DMS53 treated with DMSO at 0.1 percent for 48 hours (cell line): ENCODE data around the gene AOPEP.
"Not testable (repeated sequence)": the region's sequence is repeated elsewhere in the genome, so short reads cannot be mapped to it uniquely, and the experiment has no call there.

Experiments
- DNase-seq: peaks from one replicate; lab custom pipeline; 2025; ENCODE audit not compliant: unreplicated experiment; lab: John Stamatoyannopoulos, UW

The AOPEP gene

DNA sequence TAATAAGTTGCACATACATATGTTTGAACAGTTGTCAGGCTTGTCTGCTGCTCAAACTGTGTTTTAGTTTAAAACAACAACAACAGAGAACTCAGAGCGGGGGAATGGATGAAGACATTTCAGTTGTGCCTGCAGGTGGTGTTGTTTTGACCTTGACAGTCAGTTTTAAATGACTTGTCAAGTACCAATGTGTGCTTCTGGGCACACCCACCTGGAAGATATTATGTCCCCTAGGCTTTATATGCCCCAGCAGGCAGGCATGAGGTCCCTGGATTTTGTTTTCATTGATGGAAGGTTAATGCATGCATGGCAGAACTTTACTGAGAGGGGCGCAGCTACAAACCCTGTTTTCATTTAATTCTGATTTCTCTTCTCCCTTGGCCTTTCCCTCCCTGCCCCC, 84.6 kb downstream of the AOPEP start:
- no peak for DNase-seq

- no peak for DNase-seq
Measured at GRCh38 chr9:94812343-94812742, 85.8 kb downstream of the AOPEP start.

DNA sequence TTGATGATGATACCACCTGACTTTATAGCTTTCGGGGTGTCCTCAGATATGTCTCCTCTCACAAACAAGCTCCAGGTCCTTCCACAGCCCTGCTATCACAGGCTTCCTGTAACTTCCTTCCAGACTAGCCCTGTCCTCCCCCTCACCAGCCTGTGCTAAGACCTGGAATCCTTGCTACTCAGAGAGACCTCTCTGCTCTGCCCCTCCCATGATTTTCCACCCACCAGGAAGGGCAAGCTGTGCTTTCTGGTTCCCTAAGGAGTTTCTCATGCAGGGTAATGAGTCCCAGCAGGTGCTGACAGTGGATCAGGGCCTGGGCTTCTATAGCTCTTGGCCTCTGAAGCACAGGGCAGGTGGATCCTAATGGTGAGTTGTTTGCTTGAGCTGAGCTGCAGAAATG, 86.9 kb downstream of the AOPEP start:
- DNase-seq = no peak

GRCh38 chr9:94817291-94818177, 91.0 kb downstream of the AOPEP start:
- no peak for DNase-seq

- no peak for DNase-seq
Measured at GRCh38 chr9:94818178-94818541, 91.7 kb downstream of the AOPEP start.

DNA sequence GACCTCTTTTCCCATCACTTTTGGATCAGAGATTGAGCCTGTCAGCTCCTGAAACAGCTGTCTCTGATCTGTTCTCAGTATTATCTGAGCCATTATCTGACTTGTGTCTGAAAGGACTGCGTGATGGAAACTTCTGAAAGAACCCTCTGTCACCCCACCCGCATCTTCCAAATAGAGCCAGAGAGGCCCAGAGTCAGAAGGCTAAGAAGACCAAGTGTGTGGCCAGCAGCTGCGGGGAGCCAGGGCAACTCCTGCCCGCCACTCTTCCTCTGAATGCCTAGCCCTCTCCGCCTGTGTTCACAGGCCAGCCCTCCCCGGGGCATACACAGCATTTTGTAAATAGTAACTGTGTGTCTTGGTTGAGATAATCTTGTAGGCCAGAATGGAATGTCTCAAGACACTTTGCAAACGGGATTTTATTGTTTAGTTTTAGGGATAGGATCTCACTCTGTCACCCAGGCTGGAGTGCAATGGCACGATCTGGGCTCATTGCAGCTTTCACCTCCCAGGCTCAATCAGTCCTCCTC, 92.7 kb downstream of the AOPEP start:
- no peak for DNase-seq

DNA sequence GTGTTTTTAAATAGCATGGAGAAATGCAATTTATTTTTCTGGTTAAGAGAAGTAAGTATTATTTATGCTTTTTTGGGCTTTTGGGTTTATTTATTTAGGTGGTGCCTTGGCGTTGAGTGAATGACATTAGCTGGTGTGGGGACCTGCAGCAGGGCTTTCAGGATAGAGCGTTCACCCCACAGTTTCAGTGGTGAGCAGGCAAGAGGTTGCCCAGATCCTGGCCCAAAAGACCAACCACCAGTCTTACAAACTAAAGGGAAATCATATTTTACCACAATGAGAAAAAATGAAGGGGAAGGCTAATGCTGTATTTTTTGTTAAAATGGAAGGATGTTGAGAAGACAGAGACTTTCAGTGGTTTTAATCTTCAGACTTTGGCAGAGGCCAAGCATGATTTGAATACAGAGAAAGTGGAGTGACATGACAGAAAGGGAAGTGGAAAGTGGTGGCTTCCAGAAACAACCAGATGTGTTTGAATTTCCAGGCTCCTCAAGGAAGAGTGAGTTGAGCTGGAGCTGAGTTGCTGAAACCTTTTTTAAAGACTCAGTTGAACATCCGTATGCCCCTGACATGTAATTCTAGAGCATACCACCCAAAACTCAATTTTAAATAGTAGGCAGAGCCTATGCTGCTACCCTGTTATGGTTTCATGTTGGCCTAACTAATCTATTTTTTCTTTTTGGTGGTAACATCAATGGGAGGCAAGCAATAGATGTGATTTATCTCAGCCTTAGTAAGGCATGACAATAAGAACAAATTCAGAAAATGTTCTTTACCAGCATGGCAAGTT, 94.8 kb downstream of the AOPEP start:
- no peak for DNase-seq

DNA sequence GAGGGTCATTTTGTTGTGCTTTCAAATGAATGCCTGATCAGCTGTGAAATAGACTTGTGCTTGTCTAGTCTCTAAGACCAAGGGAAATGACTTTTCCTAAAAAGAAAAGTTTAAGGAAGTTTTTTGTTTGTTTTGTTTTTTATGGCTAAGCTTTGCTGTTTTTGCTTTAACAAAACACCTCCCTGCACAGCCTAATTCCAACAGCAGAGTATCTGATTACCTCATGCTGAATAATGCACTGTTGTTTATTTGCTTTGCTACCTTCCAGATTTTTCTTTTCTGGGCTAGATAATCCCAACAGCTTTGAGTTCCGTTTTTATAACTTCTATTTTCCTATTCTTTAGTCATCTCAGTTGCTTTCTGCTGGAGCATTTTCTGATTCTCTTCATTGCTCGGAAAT, 95.8 kb downstream of the AOPEP start:
- no peak for DNase-seq

DNA sequence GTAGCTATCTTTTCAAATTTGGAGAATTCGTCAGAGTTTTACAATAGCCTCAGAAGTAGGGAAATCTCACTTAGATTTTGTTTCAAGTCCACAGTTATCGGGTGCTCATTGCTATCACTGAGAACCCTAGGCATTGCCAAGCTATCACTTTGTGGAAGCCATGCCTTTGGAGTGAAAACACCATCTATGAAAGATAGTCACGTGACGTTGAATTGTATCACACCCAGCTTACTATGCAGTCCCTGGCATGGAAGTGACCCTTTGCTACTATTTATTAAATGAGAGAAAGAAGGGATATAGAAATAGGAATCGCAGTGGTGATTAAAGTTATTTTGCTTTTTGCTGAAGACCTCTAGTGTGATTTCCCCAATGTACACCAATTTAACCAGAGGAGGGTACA, 97.2 kb downstream of the AOPEP start:
- no peak for DNase-seq

DNA sequence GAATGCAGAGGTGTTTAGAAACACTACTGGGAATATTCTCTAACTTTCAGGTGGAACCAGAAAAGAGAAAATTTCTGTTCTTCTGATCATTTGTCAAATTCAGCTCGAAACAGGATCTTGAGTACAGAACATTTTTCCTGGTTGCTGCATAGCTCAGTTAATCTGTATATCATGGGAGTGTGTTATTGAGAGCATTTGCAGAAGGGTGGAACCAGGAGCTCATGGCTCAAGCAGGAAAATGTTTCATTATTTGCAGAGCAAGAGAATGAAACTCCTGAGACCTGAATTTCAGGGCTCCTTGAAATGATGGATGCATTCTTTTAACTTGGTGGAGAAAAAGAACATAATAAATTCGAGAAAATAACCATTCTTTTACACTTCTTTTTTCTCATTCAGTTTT, 97.9 kb downstream of the AOPEP start:
- no peak for DNase-seq

DNA sequence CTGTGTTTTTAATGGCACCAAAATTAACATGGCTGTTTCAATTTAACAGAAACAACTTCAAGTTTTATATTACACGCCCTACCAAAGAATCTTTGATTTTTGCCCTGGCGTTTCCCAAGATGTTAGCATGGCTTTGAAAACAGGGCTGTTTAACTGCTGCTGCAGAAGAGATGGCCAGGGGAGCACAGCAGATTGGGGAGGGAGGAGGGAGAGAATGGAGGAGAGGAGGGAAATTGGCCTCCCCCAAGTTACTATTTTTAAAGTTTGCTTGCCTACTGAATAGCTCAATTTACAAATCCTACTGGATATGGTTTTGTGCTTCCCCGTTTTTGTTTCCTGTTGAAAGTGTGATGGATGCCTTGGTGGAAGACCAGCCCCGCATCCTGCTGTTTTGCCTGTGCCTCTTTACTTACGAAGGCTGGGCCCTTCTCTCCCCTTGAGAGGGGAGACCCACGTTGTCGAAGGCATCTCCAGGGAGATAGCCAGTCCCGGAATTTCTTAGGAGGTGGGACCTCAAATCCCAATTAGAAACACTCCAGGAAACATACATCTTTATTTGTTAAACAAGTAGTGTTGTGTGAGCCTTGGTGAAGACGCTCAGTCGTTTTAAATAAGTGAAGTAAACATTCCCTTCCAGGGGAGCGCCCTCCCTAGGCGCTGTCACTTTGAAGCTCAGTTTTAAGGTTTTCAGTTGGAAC, 98.6 kb downstream of the AOPEP start:
- no peak for DNase-seq

GRCh38 chr9:94825611-94825958, 99.1 kb downstream of the AOPEP start:
- DNase-seq = no peak

- DNase-seq = no peak
Measured at GRCh38 chr9:94826044-94826443, 99.5 kb downstream of the AOPEP start.

- DNase-seq = no peak
Measured at GRCh38 chr9:94826644-94827410, 100.3 kb downstream of the AOPEP start.

GRCh38 chr9:94827584-94828304, 101.2 kb downstream of the AOPEP start:
- DNase-seq = no peak

DNA sequence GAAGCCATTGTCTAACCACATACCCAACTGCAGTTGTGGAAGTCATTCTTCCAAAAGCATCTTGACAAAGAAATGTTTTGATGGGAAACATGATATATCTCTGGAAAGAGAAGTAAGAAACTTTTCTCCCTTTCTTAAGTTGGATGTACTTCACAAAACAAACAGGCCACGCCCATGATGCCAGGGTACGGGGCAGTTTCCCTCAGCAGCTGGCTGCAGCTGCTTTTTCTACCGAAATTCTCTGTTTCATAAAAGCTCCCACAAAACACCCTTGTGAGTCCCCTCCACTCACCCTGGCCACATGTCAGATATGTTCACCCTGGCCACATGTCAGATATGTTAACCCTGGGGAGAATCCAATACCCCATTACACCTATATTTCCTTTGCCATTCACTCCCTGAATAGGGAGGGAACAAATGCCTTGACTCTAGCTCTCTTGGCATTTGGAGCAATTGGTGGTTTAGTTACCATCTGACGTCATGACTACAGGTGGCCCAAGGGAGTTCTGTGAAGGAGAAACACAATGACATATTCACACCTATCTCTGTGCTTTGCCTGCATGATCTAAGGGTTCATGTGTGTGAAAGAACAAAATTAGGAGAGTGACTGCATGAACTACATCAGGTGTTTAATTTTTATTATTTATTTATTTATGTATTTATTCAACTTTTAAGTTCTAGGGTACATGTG, 103.0 kb downstream of the AOPEP start:
- DNase-seq = no peak

GRCh38 chr9:94830071-94830604, 103.6 kb downstream of the AOPEP start:
- DNase-seq = not testable (repeated sequence)

DNA sequence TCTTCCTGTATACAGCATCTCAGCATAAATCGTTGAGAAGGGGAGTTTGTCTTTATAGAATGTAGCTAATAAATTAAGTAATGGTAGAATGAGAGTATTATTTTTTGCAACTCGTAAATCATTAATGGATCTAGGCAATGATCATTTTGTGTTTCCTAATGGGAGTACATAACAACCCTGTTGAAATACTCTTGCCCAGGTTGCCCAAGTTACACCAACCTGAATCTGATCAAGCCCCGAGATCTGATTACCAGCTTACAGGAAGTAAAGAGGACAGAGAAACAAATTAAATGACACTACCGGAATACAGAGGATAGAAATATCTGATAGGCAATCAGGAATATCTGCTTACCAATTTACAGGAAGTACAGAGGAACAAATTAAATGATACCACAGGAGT, 107.3 kb downstream of the AOPEP start:
- DNase-seq = no peak

GRCh38 chr9:94837404-94837803, 110.9 kb downstream of the AOPEP start:
- no peak for DNase-seq
